Ishikawa (cell line): ENCODE data around the gene GRPEL2.
A peak's percentile ranks its signal among the peaks of the same experiment; 100 is the strongest.

Experiments
- CEBPB ChIP-seq: IDR thresholded peaks from 2 replicates; pipeline ENCODE4 v1.6.1; 2012
- CREB1 ChIP-seq: IDR thresholded peaks from 2 replicates; pipeline ENCODE4 v1.6.1; 2012; ENCODE audit warnings: low read depth
- EGR1 ChIP-seq: IDR thresholded peaks from 2 replicates; pipeline ENCODE4 v1.6.1; 2012
- EP300 ChIP-seq: IDR thresholded peaks from 2 replicates; pipeline ENCODE4 v1.6.1; 2012; ENCODE audit warnings: borderline replicate concordance
- FOXM1 ChIP-seq: IDR thresholded peaks from 2 replicates; pipeline ENCODE4 v1.6.1; 2012; ENCODE audit warnings: low read depth, borderline replicate concordance
- MAX ChIP-seq: IDR thresholded peaks from 2 replicates; pipeline ENCODE4 v1.6.1; 2012
- NFIC ChIP-seq: IDR thresholded peaks from 2 replicates; pipeline ENCODE4 v1.6.1; 2012
- RAD21 ChIP-seq: IDR thresholded peaks from 2 replicates; pipeline ENCODE4 v1.6.1; 2012; ENCODE audit warnings: low read depth
- TAF1 ChIP-seq: IDR thresholded peaks from 2 replicates; pipeline ENCODE4 v1.6.1; 2012; ENCODE audit warnings: low read depth, mild to moderate bottlenecking
- TCF12 ChIP-seq: IDR thresholded peaks from 2 replicates; pipeline ENCODE4 v1.6.1; 2012; ENCODE audit warnings: low read depth
- TEAD4 ChIP-seq: IDR thresholded peaks from 2 replicates; pipeline ENCODE4 v1.6.1; 2012
- YY1 ChIP-seq: IDR thresholded peaks from 2 replicates; pipeline ENCODE4 v1.6.1; 2012; ENCODE audit warnings: low read depth
- ZBTB7A ChIP-seq: IDR thresholded peaks from 2 replicates; pipeline ENCODE4 v1.6.1; 2012; ENCODE audit warnings: low read depth
- TF ChIP-seq, protein P1 (sequence below): IDR thresholded peaks from 2 replicates; pipeline ENCODE4 v1.6.1; 2012
- TF ChIP-seq, protein P2 (sequence below): IDR thresholded peaks from 2 replicates; pipeline ENCODE4 v1.6.1; 2012; ENCODE audit warnings: low read depth, mild to moderate bottlenecking

GRPEL2 gene

GRCh38 chr5:149381986-149382338 lies 36.7 kb downstream of the GRPEL2 start:
- TF ChIP-seq EP300, result no peak
- TF ChIP-seq MAX, result no peak
- peak; percentile 54; the same call in 1 of the 2 replicates for TF ChIP-seq ZBTB7A
- TF ChIP-seq RAD21, result peak; percentile 87
- TF ChIP-seq FOXM1, result no peak
- TF ChIP-seq, protein P1, sequence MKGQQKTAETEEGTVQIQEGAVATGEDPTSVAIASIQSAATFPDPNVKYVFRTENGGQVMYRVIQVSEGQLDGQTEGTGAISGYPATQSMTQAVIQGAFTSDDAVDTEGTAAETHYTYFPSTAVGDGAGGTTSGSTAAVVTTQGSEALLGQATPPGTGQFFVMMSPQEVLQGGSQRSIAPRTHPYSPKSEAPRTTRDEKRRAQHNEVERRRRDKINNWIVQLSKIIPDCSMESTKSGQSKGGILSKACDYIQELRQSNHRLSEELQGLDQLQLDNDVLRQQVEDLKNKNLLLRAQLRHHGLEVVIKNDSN, result no peak
- TF ChIP-seq NFIC, result no peak
- TF ChIP-seq TEAD4, result no peak

- TF ChIP-seq CREB1, result no peak
- TF ChIP-seq TEAD4, result no peak
- TF ChIP-seq TAF1, result no peak
- TF ChIP-seq NFIC, result no peak
- no peak for TF ChIP-seq TCF12
- no peak for TF ChIP-seq CEBPB
- TF ChIP-seq, protein P1, result no peak
- TF ChIP-seq, protein P2, sequence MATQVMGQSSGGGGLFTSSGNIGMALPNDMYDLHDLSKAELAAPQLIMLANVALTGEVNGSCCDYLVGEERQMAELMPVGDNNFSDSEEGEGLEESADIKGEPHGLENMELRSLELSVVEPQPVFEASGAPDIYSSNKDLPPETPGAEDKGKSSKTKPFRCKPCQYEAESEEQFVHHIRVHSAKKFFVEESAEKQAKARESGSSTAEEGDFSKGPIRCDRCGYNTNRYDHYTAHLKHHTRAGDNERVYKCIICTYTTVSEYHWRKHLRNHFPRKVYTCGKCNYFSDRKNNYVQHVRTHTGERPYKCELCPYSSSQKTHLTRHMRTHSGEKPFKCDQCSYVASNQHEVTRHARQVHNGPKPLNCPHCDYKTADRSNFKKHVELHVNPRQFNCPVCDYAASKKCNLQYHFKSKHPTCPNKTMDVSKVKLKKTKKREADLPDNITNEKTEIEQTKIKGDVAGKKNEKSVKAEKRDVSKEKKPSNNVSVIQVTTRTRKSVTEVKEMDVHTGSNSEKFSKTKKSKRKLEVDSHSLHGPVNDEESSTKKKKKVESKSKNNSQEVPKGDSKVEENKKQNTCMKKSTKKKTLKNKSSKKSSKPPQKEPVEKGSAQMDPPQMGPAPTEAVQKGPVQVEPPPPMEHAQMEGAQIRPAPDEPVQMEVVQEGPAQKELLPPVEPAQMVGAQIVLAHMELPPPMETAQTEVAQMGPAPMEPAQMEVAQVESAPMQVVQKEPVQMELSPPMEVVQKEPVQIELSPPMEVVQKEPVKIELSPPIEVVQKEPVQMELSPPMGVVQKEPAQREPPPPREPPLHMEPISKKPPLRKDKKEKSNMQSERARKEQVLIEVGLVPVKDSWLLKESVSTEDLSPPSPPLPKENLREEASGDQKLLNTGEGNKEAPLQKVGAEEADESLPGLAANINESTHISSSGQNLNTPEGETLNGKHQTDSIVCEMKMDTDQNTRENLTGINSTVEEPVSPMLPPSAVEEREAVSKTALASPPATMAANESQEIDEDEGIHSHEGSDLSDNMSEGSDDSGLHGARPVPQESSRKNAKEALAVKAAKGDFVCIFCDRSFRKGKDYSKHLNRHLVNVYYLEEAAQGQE, result no peak
- TF ChIP-seq FOXM1, result no peak
- TF ChIP-seq YY1, result no peak
- TF ChIP-seq ZBTB7A, result no peak
- TF ChIP-seq RAD21, result no peak
- TF ChIP-seq EP300, result no peak
- no peak for TF ChIP-seq EGR1
- no peak for TF ChIP-seq MAX
Measured at GRCh38 chr5:149382517-149383220, 37.4 kb downstream of the GRPEL2 start.

- TF ChIP-seq CEBPB (no peak), TCF12 (no peak), EGR1 (no peak), TEAD4 (no peak), MAX (no peak), EP300 (no peak), ZBTB7A (no peak), TAF1 (no peak), FOXM1 (no peak), YY1 (no peak), NFIC (no peak), CREB1 (no peak), RAD21 (no peak)
- TF ChIP-seq, protein P1, result no peak
- TF ChIP-seq, protein P2, result no peak
Measured at GRCh38 chr5:149383399-149383798, 38.1 kb downstream of the GRPEL2 start.

- TF ChIP-seq TAF1 (no peak), CREB1 (no peak), MAX (no peak), YY1 (no peak), TEAD4 (no peak), FOXM1 (no peak), EP300 (no peak), EGR1 (no peak), NFIC (no peak), TCF12 (no peak), RAD21 (no peak), CEBPB (no peak), ZBTB7A (no peak)
- TF ChIP-seq, protein P2, result no peak
- TF ChIP-seq, protein P1, result no peak
Measured at GRCh38 chr5:149386166-149386565, 40.9 kb downstream of the GRPEL2 start.
